HG03469 (cell line): ENCODE data around the gene DNM1.
"Not testable (repeated sequence)": the region's sequence is repeated elsewhere in the genome, so short reads cannot be mapped to it uniquely, and the experiment has no call there.

Experiments
- ATAC-seq: cut with Tn5 transposase; IDR thresholded peaks from one replicate; pipeline ENCODE4 v1.9.1; 2021; ENCODE audit warnings: mild to moderate bottlenecking, moderate library complexity, moderate number of reproducible peaks; ENCODE audit not compliant: unreplicated experiment

The DNM1 gene

DNA sequence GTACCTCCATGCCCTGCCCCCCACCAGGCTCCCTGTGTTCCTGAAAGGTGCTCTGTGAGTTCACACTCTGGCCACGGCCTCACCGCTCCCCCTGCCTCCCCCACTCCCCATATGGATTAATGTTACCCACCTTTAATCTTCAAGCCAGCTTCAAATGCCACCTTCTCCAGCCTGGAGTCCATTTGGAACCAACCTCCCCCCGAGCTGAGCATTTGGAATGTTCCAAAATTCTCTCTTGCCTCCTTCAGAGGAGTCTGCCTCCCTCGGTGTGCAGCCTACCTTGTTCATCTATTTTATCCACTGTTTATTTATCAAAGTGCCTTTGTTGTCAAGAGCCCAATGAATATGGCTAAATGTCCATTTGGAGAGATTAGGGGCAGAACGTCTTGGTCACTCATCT lies 68.3 kb downstream of the DNM1 start:
- no peak for ATAC-seq

DNA sequence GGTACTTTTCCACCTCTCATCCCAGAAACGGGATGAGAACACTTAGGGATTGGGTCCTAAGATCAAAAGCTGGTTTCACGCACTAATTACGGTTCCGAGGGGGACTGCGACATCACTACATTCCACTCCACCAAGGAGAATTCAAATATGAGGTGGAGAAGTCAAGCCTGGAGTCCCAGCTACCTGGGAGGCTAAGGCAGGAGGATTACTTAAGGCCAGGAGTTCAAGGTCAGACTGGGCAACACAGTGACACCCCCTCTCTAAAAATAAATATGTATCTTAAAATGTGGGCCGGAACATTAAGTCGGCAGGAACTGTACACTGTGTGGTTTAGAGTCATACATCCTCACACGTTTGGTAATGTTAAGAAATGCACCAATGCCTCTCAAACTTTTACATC lies 71.1 kb downstream of the DNM1 start:
- ATAC-seq = no peak

DNA sequence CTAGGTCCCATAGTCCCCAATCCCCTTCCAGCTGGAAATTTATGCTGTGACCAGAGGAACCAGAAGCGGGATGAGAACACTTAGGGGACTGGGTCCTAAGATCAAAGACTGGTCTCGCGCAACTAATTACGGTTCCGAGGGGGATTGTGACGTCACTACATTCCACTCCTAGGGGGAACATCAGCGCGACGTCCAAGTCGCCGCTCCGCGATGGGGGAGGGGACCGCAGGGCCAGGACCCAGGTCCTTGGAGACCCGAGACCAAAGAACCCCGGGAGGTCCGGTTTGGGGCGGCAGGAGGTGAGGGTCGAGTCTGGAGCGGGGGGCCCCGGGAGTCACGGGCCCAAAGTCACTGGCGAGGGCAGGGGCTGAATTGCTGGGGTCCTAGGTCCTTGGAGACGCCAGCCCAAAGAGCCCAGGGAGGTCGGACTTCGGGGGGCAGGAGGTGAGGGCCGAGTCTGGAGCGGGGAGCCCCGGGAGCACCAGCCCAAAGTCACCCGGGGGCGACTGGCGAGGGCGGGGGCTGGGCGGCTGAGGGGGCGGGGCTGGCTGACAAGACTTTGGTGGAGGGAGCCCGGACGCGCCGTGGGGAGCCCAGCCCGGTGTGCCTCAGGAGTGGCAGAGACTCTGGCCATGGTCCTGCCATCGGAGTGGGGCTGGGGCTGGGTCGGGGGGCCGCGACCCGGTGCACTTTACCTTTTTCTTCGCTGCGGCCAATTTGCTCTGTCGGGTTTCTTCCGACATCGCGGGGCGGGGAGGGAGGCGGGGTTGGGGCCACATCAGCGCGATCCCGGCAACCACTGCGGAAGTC lies 72.2 kb downstream of the DNM1 start, which contains the start of gene GOLGA2:
TSS of gene GOLGA2 (minus strand) at position 810 of the 810 bp plus-strand sequence. CDS start at position 779, 31 bp downstream.
- ATAC-seq = peak; percentile 3

DNA sequence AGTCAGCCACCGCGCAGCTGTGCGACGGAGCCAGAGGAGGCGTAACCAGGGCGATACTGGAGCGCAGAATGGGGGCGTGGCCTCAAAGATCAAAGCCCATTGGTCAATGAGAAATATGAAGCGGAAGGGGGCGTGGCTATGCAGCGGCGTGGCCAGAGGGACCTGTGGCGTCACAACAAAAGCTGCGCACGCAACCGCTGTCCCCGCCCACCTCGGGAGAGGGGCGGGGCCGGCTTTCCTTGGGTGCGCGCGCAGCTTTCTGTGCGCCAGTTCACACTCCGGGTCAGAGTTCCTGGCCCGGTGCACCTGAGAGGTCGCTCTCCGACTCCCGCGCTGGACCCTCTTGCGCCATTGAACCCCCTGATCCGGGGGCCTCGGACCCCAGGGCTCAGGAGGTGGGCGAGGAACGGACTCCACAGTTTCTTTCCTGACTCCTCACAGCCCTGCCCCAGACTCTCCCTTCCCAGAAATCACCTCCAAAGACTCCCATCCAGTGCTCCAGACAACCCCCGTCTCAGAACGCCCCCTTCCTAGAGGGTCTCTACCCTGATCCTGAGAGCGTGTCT lies 72.9 kb downstream of the DNM1 start, which contains the start of gene SWI5:
TSS of gene SWI5 (plus strand) at position 269 of the 566 bp plus-strand sequence.
- ATAC-seq = peak; percentile 94

DNA sequence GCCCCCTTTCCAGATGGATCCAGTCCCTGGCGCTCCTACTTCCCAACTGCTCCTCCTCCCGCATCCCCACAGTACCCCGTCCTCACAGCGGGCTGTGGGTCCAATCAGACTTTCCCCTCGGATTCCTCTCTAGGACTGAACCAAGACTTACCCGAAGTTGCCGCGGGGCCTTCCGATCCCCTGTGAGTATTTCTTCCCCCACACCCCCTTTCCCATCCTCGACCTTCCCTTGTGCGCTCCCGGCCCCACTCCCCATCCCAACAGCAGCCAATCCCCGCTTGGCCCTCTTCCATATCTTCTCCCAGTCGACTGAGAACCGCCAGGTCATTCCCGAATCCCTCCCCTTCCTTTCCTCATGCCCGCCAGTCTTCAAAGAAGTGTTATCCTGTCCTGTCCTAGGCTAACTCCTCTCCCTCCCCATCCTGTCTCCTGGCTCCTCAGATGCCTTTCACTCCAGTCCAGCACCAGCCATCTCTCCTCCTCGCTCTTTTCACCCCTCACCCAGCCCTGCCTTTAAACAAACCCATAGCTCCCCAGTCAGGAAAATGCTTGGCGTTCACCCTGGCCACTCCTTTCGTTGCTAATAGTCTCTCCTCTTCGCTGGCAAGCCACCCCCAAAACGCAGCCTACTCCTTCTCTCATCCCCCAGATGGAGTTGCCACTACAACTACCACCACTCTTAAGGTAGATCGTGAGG lies 73.5 kb downstream of the DNM1 start:
- no peak for ATAC-seq

DNA sequence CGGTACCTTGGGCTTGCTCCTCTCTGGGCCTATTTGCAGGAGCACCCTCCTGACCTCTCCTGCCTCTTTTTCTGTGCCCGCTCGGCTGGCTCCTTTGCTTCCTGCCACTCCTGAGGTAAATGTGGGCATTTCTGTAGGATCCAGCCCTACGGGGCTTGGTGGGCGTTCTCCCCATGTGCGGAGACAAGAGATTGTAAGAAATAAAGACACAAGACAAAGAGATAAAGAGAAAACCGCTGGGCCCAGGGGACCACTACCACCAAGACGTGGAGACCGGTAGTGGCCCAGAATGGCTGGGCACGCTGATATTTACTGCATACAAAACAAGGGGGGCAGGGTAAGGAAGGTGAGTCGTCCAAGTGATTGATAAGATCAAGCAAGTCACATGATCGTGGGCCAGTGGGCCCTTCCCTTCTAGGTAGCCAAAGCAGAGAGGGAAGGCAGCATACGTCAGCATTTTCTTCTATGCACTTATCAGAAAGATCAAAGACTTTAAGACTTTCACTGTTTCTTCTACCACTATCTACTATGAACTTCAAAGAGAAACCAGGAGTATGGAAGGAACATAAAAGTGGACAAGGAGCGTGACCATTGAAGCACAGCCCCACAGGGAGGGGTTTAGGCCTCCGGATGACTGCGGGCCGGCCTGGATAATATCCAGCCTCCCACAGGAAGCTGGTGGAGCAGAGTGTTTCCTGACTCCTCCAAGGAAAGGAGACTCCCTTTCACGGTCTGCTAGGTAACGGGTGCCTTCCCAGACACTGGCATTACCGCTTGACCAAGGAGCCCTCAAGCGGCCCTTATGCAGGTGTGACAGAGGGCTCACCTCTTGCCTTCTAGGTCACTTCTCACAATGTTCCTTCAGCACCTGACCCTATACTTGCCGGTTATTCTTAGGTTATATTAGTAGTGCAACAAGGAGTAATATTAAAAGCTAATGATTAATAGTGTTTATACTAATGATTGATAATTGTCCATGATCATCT lies 76.2 kb downstream of the DNM1 start:
- not testable (repeated sequence) for ATAC-seq

DNA sequence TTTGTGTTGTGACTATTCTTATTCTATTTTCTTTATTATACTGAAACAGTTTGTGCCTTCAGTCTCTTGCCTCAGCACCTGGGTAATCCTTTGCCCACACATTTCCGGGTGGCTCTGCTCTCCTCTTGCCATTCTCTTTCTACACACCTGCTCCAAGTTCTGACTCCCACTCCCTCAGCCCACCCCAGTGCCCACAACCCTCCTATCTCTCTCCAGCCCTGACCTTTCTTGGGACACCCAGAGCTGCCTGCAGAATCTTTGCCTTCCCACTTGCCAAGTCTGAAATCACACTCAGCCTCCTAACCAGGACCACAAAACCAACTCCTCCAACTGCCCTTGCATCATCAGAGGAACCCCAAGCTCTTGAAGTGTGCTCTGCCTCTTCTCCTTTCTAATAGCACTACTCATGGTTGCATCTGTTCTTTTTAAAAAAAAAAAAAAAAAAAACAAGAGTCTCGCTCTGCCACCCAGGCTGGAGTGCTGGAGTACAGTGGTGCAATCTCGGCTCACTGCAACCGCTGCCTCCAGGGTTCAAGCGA lies 77.0 kb downstream of the DNM1 start:
- no peak for ATAC-seq

DNA sequence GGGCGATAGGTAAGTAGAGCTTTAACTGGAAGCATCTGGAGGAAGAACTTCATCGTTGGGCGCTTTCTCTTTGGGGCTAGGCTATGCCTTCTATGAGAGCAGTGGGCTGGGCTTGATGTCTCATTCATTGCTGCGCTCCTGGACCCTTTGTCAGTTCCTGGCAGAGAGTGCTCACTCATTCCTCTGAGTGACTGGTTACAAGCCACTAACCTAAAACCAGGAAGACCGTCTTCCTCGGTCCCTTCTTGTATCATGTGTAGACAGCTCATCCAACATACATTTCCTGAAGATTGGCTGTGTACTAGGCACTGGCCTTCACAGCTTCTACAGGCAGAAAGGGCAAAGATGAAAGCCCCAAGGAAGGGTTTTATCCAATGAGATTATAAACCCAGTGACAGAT lies 79.3 kb downstream of the DNM1 start:
- no peak for ATAC-seq

DNA sequence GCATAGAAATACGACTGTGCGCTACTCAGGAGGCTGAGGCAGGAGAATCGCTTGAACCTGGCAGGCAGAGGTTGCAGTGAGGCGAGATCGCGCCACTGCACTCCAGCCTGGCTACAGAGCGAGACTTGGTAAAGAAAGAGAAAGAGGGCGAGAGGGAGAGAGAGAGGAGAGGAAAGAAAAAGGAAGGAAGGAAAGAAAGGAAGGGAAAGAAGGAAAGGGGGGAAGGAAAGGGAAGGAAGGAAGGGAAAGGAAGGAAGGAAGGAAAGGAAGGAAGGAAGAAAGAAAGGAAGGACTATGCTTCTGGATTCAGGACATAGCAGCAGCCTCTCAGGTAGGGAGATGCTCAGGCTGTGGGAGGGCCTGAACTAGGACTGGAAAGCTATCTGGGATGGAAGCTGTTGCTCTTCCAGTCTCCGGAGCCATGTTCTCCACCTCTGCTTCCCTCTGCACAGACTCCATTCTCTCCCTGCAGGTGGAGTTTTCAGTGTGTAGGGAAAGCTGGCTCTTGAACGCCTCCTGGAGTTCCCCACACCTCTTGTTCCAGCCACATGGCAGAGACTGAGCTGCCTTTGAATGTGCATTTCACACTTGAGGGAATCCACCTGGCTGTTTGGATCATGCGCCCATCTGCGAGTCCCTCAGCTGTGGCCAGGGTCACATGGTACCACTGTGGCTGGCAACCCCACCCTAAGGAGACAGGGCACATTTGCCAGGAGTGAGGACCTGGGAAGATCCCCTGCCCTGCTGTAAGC lies 82.0 kb downstream of the DNM1 start:
- ATAC-seq = no peak

DNA sequence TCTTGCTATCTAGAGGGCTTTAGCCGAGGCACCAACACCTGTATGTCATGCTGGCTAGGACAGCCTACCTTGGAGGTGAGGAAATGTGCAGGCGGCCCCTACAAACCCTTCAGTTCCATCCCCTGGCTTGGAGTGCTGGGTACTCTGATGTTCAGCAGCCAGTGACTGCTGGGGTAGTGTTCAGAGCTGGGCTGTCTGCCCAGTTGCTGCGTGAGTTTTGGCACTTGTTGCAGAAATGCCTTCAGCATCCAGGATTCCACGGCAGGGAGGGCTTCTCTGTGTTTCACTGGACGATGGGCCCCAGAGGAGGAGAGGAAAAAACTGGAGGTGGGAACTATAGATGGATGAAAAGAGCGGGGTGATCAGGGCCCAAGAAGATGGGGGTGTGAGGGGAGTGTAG lies 83.3 kb downstream of the DNM1 start:
- no peak for ATAC-seq

DNA sequence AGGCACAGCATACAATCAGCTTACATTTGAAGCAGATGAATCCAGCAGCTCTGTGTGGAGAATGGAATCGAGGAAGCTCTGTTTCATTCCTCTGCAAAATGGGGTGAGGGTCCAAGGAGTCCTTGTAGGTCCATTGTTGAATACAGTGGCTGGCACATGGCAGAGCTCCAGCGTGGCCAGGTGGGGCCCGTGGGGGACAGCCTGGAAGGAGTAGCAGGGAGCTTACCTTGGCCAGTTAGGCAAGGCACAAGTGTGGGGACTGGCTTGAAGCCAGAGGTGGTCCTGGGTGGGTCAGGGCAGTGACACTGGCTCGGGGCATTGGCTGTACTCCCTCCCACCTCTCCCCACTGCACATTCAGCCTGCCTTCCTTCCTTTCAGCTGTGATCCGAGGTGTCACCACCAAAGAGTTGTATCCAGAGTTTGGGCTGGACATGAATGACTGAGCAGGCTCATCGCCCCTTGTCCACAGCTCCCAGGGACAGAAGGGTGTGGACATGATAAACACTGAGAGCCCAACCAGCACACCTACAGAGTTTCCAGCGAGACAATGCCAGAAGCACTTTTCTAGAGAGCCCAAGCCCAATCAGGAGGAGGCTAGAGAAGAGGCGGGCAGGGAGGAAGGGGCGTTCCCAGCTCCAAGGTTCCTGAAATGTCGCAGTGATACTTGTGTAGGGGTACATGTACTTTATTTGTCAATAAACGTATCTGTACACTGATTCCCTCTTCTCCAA lies 85.3 kb downstream of the DNM1 start:
- no peak for ATAC-seq

DNA sequence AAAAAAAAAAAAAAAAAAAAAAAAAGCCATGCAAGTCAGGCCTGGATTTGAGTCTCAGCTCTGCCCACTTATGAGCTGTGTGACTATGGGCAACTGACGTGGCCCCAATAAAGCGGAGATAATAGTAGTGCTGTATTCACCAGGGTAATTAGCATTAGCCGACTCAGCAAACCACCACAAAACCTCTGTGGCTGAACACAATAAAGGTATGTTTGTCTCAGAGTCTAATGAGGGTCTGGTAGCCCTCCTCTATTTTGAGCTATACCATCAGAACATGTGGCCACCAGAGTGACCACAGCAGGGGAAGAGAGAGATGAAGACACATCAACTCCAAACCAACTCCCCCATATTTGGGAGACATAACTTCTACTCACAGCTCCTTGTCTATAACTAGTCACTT lies 88.8 kb downstream of the DNM1 start:
- ATAC-seq = no peak

DNA sequence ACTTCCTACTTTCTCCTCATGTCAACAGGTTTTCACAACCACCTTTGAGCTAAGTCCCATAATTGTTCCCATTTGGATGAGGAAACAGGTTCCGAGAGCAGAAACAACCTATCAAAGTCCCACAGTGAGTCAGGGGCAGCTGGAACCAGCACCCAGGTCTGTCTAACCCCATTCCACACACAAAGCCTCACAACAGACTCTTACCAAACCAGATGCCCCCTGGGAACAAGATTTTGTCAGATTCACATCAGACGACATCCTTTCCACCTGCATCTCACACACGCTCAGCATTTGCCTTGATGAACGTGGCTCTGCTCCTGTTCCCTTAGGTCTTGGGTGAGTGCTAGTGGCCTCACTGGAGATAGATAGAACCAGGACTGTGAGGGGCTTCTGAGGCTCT lies 89.9 kb downstream of the DNM1 start:
- ATAC-seq = no peak

DNA sequence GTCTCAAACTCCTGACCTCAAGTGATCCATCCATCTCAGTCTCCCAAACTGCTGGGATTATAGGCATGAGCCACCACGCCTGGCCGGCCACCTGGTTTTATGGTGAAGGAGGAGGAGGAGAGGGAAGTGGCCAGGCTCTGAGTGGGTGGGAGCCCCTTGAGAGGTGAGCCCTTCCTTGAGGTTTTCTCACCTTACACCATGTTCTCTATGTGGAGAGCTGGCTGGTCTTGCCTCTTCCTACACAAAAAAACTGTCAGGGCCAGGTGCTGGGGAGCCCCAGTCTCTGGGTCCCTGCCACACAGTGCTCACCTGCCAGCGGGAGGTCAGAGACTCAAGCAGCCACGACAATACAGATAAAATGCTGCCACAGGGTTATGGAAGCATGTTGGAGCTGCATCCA lies 91.0 kb downstream of the DNM1 start:
- no peak for ATAC-seq

DNA sequence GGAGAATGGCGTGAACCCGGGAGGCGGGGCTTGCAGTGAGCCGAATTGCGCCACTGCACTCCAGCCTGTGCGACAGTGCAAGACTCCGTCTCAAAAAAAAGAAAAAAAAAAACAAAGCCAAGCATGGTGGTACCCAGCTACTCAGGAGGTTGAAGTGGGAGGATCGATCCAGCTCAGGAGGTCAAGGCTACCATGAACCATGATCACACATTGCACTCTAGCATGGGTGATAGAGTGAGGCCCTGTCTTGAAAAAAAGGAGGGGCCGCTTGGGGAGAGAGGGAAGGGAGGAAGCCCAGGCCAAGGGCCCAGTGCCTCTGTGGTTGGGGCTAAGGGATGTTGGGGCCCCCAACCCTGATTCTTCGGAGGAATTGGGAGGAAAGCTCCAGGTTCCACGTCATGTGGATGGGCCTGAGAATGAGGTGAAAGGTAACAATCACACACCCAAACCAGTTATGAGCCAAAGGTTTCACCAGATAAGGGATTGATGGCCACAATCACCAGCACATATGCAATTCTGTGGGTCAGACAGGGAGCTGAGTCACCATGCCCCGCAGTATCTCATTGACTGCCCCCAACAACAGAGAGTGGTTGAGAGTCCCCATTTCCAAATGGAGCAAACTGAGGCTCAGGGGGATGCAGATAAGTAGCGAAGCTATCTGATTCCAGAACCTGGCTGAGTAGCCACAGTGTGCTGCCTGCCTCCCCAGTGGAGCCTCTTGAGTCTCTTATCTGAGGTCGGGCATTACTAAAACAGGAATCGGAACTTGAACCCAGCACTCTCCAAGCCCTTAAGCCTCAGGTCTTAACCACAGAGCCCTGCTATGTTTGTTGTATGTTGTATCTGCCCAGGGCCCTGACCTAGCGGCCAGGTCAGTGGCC lies 93.4 kb downstream of the DNM1 start:
- ATAC-seq = no peak

DNA sequence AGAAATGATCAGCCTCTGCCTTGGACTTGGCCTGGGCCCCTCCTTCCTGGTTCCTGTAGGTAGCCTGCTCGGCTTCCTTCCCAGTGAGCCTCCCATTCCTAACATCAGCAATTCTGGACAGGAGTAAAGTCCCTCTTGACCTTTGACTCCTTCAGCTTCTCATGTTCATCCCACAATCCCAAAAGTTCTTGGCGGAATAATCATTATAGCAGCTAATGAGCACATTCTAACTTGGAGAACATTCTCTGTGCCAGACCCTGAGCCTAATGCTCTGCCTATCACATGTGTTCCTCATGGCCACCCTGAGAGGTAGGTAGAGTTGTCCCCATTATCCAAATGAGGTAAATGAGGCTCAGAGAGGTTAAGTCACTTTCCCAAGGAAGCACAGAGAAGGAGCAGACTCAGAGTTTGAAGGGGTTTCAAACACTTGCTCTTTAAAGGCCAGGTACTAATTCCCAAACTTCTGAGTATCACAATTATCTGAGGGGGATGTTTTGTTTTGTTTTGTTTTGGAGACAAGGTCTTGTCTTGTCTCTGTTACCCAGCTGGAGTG lies 94.1 kb downstream of the DNM1 start:
- ATAC-seq = no peak

DNA sequence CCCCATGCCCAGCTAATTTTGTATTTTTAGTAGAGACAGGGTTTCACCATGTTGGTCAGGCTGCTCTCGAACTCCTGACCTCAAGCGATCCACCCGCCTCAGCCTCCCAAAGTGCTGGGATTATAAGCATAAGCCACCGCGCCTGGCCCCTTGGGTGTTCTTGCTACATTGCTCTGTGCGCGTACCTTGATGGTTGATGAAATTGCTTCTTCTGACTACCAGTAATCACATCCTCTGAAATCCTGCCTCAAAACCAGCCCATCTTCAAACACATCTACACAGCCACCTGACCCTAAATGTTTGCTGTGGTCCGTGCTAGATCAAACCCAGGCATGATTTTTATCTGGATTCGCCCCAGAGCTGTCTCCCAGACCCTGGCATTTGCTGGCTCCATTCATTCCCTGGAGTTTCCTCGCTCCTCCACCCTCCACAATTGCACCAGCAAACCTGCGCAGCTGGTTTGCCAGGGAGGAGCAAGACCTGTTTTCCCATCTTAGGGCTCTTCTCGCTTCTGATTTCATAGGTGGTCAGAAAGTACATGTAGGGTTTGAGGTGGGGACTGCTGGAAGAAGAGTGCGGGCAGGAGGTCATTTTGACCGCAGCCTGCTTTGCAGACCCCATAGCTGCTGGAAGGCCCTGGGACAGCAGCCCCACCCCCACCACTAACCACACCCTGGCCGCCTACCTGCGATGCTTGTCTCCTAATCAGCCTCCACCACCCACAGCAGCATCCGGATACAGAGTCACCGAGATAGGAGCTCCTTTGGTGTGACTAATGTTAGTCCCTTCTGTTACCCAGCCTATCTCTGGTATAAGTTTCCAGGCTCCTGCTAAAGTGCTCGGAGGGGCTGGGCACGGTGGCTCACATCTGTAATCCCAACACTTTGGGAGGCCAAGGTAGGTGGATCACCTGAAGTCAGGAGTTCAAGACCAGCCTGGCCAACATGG lies 95.6 kb downstream of the DNM1 start:
- no peak for ATAC-seq
